HCT116 (cell line): Measurements from ENCODE around the gene DENND5B. TPM values are rescaled to one million over a fixed set of nuclear protein-coding genes. Genes with fewer than 3 reads are reported as not detected.

ENCODE experiments used
- ATAC-seq: fragments of 200-7000 bp; cut with Tn5 transposase; 2 replicates; pipeline ENCODE4 v1.9.1; 2020; ENCODE audit warnings: mild to moderate bottlenecking, moderate library complexity
- BruUV-seq: library from RNA; stranded (reverse); fragments of 400-500 nt; replicated peaks from 2 replicates; lab custom pipeline; 2021; lab: Mats Ljungman, UMichigan
- CTCF ChIA-PET: fragments of 300-600 bp; sonication (Branson Sonifier 250); formaldehyde crosslinking; loops from one replicate; lab custom pipeline; 2021; ENCODE audit warnings: antibody characterized with exemption; lab: Charles Lee
- POLR2A ChIA-PET: fragments of 300-600, 350-600 bp; sonication (Branson Sonifier 250); formaldehyde crosslinking; loops from one replicate; lab custom pipeline; 2021; ENCODE audit warnings: antibody characterized with exemption; lab: Charles Lee
- RAD21 ChIA-PET, 2 experiments: fragments of 300-600 bp; sonication (Branson Sonifier 250); formaldehyde crosslinking; loops; one replicate each; lab custom pipeline; 2023; ENCODE audit warnings: low total read pairs in 2 of 2; ENCODE audit not compliant: uncharacterized antibody in 2 of 2, unreplicated experiment in 2 of 2, low non-redundant PET in 1 of 2; lab: Charles Lee
- DNase-seq: peaks from one replicate; pipeline ENCODE4 v3.0.0-alpha.2; 2010; ENCODE audit warnings: low read depth, low spot score
- H2AFZ ChIP-seq: fragments of 200-600 bp; shearing (Covaris generic), sonication (generic); 2 replicates; pipeline ENCODE4 v1.6.1; 2017; ENCODE audit warnings: low read depth, mixed run types, mixed read lengths, antibody characterized with exemption, low read length; ENCODE audit not compliant: poor library complexity, severe bottlenecking
- H3K27ac ChIP-seq: 2 replicates; pipeline ENCODE4 v1.5.1; 2012; ENCODE audit warnings: low read depth, low read length
- H3K27me3 ChIP-seq: fragments of 200-600 bp; sonication (generic); 2 replicates; pipeline ENCODE4 v1.6.1; 2016; ENCODE audit warnings: mixed run types, low read length, mixed read lengths; ENCODE audit not compliant: insufficient read depth
- H3K36me3 ChIP-seq, 2 experiments: fragments of 200-500 bp in 1 of 2; fragments of 200-600 bp in 1 of 2; sonication (Bioruptor generic) in 1 of 2; sonication (generic) in 1 of 2; 2 replicates each; pipeline versions ENCODE4 v1.5.1 to v1.6.1; 2014 to 2016; ENCODE audit warnings: low read length in 2 of 2, inconsistent platforms in 1 of 2, mixed read lengths in 1 of 2, mixed run types in 1 of 2; ENCODE audit not compliant: insufficient read depth in 2 of 2, control insufficient read depth in 1 of 2
- H3K4me1 ChIP-seq, 2 experiments: fragments of 200-600 bp in 1 of 2; sonication (generic) in 1 of 2; 2 replicates each; pipeline versions ENCODE4 v1.5.1 to v1.6.1; 2012 to 2017; ENCODE audit warnings: low read length in 2 of 2, inconsistent platforms in 1 of 2, mild to moderate bottlenecking in 1 of 2, mixed read lengths in 1 of 2, mixed run types in 1 of 2, moderate library complexity in 1 of 2; ENCODE audit not compliant: insufficient read depth in 2 of 2, control insufficient read depth in 1 of 2
- H3K4me2 ChIP-seq: fragments of 200-600 bp; sonication (generic); 2 replicates; pipeline ENCODE4 v1.6.1; 2017; ENCODE audit warnings: mixed run types, low read length, mixed read lengths
- H3K4me3 ChIP-seq, 2 experiments: fragments of 200-600 bp in 1 of 2; sonication (generic) in 1 of 2; replicated peaks in 1 of 2; 2 replicates each; pipeline ENCODE4 v1.5.1; 2011 to 2016; ENCODE audit warnings: low read length in 2 of 2, control low read depth in 1 of 2, low read depth in 1 of 2, mild to moderate bottlenecking in 1 of 2, mixed read lengths in 1 of 2, mixed run types in 1 of 2
- H3K79me2 ChIP-seq: fragments of 200-600 bp; sonication (generic); 2 replicates; pipeline ENCODE4 v1.6.1; 2017; ENCODE audit warnings: mild to moderate bottlenecking, mixed run types, low read length, moderate library complexity, mixed read lengths; ENCODE audit not compliant: insufficient read depth
- H3K9ac ChIP-seq: fragments of 200-600 bp; sonication (generic); 2 replicates; pipeline ENCODE4 v1.6.1; 2016; ENCODE audit warnings: low read length, mixed read lengths
- H3K9me2 ChIP-seq: fragments of 200-600 bp; sonication (generic), shearing (Covaris generic); 2 replicates; pipeline ENCODE4 v1.6.1; 2017; ENCODE audit warnings: mixed run types, mild to moderate bottlenecking, moderate library complexity; ENCODE audit not compliant: insufficient read depth
- H3K9me3 ChIP-seq, 2 experiments: fragments of 200-500 bp in 1 of 2; fragments of 200-600 bp in 1 of 2; sonication (Bioruptor generic) in 1 of 2; sonication (generic) in 1 of 2; 2 replicates each; pipeline ENCODE4 v1.6.1; 2014 to 2017; ENCODE audit warnings: low read length in 2 of 2, mixed read lengths in 2 of 2, inconsistent platforms in 1 of 2, low read depth in 1 of 2, mild to moderate bottlenecking in 1 of 2, mixed run types in 1 of 2, moderate library complexity in 1 of 2; ENCODE audit not compliant: control insufficient read depth in 1 of 2, insufficient read depth in 1 of 2
- H4K20me1 ChIP-seq: fragments of 200-600 bp; sonication (generic), shearing (Covaris generic); 2 replicates; pipeline ENCODE4 v1.6.1; 2017; ENCODE audit warnings: mixed run types, mild to moderate bottlenecking, moderate library complexity; ENCODE audit not compliant: insufficient read depth
- CBX3 ChIP-seq: IDR thresholded peaks from 2 replicates; pipeline ENCODE4 v1.6.1; 2012; ENCODE audit warnings: low read depth
- EGR1 ChIP-seq: IDR thresholded peaks from 2 replicates; pipeline ENCODE4 v1.6.1; 2012; ENCODE audit warnings: low read depth
- ELF1 ChIP-seq: IDR thresholded peaks from 2 replicates; pipeline ENCODE4 v1.6.1; 2012; ENCODE audit warnings: low read depth, borderline replicate concordance
- EZH2 ChIP-seq: fragments of 200-600 bp; sonication (generic); IDR thresholded peaks from 2 replicates; pipeline ENCODE4 v1.6.1; 2017; ENCODE audit warnings: antibody characterized with exemption, mixed run types
- EZH2phosphoT487 ChIP-seq: fragments of 200-600 bp; IDR thresholded peaks from 2 replicates; pipeline ENCODE4 v1.6.1; 2018; ENCODE audit warnings: antibody characterized with exemption, borderline replicate concordance
- POLR2A ChIP-seq: IDR thresholded peaks from 2 replicates; pipeline ENCODE4 v1.7.0; 2011; ENCODE audit warnings: borderline replicate concordance; ENCODE audit not compliant: insufficient read depth, insufficient read length; ENCODE audit errors: extremely low read depth
- POLR2AphosphoS5 ChIP-seq: IDR thresholded peaks from 2 replicates; pipeline ENCODE4 v1.6.1; 2011; ENCODE audit warnings: mild to moderate bottlenecking, low read depth, low read length, moderate library complexity
- SIN3A ChIP-seq: IDR thresholded peaks from 2 replicates; pipeline ENCODE4 v1.6.1; 2012; ENCODE audit warnings: low read depth
- SP1 ChIP-seq: IDR thresholded peaks from 2 replicates; pipeline ENCODE4 v1.6.1; 2012; ENCODE audit warnings: low read depth
- SRF ChIP-seq: IDR thresholded peaks from 2 replicates; pipeline ENCODE4 v1.6.1; 2012; ENCODE audit warnings: low read depth
- TCF7L2 ChIP-seq: IDR thresholded peaks from 2 replicates; pipeline ENCODE4 v1.7.0; 2011; ENCODE audit warnings: borderline replicate concordance, inconsistent platforms; ENCODE audit not compliant: insufficient read depth, insufficient read length; ENCODE audit errors: extremely low read depth
- YY1 ChIP-seq: IDR thresholded peaks from 2 replicates; pipeline ENCODE4 v1.6.1; 2011; ENCODE audit warnings: low read length, low read depth, moderate library complexity, mild to moderate bottlenecking; ENCODE audit not compliant: insufficient replicate concordance; ENCODE audit errors: extremely low read depth
- ZFX ChIP-seq: fragments of 450-650 bp; IDR thresholded peaks from 2 replicates; pipeline ENCODE4 v1.6.1; 2017
- ZNF274 ChIP-seq: fragments of 200-500 bp; sonication (Bioruptor generic); IDR thresholded peaks from 2 replicates; pipeline ENCODE4 v1.6.1; 2014; ENCODE audit warnings: mild to moderate bottlenecking, low read depth, low read length, inconsistent platforms
- intact Hi-C: fragments of 100-400 bp; cut with micrococcal nuclease; formaldehyde crosslinking; loops from 2 replicates; pipeline ENCODE4 v1.10.0; 2022
- total RNA-seq: library from RNA; stranded (reverse); gene quantifications from one replicate; pipeline ENCODE4 v1.2.1, GENCODE V29; 2021; ENCODE audit not compliant: unreplicated experiment
- TF ChIP-seq, protein P1 (sequence below): IDR thresholded peaks from 2 replicates; pipeline ENCODE4 v1.6.1; 2011; ENCODE audit warnings: mild to moderate bottlenecking, low read length, moderate library complexity; ENCODE audit not compliant: insufficient replicate concordance; ENCODE audit errors: extremely low read depth
- TF ChIP-seq, protein P2 (sequence below): IDR thresholded peaks from 2 replicates; pipeline ENCODE4 v1.6.1; 2012; ENCODE audit warnings: low read depth
- TF ChIP-seq, protein P3 (sequence below), 3 experiments: fragments of 200-600 bp in 1 of 3; sonication (generic) in 1 of 3; IDR thresholded peaks in 2 of 3; conservative IDR thresholded peaks in 1 of 3; 2 replicates each; pipeline ENCODE4 v1.5.1; 2012 to 2017; ENCODE audit warnings: low read depth in 2 of 3, low read length in 2 of 3, antibody characterized with exemption in 1 of 3, borderline replicate concordance in 1 of 3, control low read depth in 1 of 3, mild to moderate bottlenecking in 1 of 3, mixed read lengths in 1 of 3, mixed run types in 1 of 3, moderate library complexity in 1 of 3; ENCODE audit not compliant: insufficient read depth in 1 of 3
- TF ChIP-seq, protein P4 (sequence below): IDR thresholded peaks from 2 replicates; pipeline ENCODE4 v1.6.1; 2012

Gene DENND5B
- total RNA-seq, 1 experiment from 2014 or later = 19.2 TPM

DNA sequence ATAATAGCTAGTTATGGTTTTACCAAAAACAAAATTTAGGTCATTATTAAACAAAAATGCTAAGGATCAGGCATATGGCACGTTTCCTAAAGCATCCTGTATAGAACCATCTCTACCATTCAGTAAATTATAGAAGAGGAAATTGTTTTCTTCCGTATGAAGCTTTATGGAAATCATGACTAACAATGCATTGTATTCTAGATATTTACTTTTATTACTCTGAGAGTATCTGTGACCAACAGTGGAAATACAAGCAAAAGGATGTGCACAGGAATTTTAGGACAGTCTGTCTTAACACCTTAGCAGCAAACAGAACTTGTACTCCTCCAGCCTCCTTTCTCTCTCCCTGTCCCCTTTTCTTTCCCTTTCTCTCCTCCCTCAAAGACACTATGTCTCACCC is 7.1 kb downstream of the DENND5B start:
- ChIA-PET CTCF (no interaction called here), RAD21 (no interaction called here), POLR2A (no interaction called here)
- no peaks in the 10 kb centered on the region for H3K36me3 ChIP-seq
- H3K4me3 ChIP-seq = no peak overlapping the region
- intact Hi-C loops = no loop called here
- no peaks in the 10 kb centered on the region for H3K9me3 ChIP-seq
- no peaks in the 10 kb centered on the region for H3K9me2 ChIP-seq
- DNase-seq (no peak), ATAC-seq (no peak)
- no peaks in the 10 kb centered on the region for H4K20me1 ChIP-seq
- H3K27me3 ChIP-seq = no peaks in the 10 kb centered on the region
- H3K27ac ChIP-seq = no peak overlapping the region
- BruUV-seq = no TSS peak
- H3K79me2 ChIP-seq = peaks cover 82% of the 10 kb centered on the region
- H3K4me1 ChIP-seq = peaks cover 27% of the 10 kb centered on the region in 2 experiments
- H2AFZ ChIP-seq = no peak overlapping the region
- TF ChIP-seq TCF7L2 (no peak), SIN3A (no peak), CBX3 (no peak), SRF (no peak), POLR2A (no peak), EZH2phosphoT487 (no peak), ZNF274 (no peak), YY1 (no peak), POLR2AphosphoS5 (no peak), EZH2 (no peak), EGR1 (no peak), SP1 (no peak), ZFX (no peak), ELF1 (no peak)
- TF ChIP-seq, protein P1, sequence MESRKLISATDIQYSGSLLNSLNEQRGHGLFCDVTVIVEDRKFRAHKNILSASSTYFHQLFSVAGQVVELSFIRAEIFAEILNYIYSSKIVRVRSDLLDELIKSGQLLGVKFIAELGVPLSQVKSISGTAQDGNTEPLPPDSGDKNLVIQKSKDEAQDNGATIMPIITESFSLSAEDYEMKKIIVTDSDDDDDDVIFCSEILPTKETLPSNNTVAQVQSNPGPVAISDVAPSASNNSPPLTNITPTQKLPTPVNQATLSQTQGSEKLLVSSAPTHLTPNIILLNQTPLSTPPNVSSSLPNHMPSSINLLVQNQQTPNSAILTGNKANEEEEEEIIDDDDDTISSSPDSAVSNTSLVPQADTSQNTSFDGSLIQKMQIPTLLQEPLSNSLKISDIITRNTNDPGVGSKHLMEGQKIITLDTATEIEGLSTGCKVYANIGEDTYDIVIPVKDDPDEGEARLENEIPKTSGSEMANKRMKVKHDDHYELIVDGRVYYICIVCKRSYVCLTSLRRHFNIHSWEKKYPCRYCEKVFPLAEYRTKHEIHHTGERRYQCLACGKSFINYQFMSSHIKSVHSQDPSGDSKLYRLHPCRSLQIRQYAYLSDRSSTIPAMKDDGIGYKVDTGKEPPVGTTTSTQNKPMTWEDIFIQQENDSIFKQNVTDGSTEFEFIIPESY = no peak
- TF ChIP-seq, protein P2, sequence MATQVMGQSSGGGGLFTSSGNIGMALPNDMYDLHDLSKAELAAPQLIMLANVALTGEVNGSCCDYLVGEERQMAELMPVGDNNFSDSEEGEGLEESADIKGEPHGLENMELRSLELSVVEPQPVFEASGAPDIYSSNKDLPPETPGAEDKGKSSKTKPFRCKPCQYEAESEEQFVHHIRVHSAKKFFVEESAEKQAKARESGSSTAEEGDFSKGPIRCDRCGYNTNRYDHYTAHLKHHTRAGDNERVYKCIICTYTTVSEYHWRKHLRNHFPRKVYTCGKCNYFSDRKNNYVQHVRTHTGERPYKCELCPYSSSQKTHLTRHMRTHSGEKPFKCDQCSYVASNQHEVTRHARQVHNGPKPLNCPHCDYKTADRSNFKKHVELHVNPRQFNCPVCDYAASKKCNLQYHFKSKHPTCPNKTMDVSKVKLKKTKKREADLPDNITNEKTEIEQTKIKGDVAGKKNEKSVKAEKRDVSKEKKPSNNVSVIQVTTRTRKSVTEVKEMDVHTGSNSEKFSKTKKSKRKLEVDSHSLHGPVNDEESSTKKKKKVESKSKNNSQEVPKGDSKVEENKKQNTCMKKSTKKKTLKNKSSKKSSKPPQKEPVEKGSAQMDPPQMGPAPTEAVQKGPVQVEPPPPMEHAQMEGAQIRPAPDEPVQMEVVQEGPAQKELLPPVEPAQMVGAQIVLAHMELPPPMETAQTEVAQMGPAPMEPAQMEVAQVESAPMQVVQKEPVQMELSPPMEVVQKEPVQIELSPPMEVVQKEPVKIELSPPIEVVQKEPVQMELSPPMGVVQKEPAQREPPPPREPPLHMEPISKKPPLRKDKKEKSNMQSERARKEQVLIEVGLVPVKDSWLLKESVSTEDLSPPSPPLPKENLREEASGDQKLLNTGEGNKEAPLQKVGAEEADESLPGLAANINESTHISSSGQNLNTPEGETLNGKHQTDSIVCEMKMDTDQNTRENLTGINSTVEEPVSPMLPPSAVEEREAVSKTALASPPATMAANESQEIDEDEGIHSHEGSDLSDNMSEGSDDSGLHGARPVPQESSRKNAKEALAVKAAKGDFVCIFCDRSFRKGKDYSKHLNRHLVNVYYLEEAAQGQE = no peak
- TF ChIP-seq, protein P3, sequence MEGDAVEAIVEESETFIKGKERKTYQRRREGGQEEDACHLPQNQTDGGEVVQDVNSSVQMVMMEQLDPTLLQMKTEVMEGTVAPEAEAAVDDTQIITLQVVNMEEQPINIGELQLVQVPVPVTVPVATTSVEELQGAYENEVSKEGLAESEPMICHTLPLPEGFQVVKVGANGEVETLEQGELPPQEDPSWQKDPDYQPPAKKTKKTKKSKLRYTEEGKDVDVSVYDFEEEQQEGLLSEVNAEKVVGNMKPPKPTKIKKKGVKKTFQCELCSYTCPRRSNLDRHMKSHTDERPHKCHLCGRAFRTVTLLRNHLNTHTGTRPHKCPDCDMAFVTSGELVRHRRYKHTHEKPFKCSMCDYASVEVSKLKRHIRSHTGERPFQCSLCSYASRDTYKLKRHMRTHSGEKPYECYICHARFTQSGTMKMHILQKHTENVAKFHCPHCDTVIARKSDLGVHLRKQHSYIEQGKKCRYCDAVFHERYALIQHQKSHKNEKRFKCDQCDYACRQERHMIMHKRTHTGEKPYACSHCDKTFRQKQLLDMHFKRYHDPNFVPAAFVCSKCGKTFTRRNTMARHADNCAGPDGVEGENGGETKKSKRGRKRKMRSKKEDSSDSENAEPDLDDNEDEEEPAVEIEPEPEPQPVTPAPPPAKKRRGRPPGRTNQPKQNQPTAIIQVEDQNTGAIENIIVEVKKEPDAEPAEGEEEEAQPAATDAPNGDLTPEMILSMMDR (IDR thresholded peaks at IDR 0.05 in 2 of 3, conservative IDR thresholded peaks at IDR 0.05 in 1 of 3; ENCODE audit: borderline replicate concordance in 1 of 3, insufficient read depth in 1 of 3, low read depth in 2 of 3, low read length in 2 of 3) = no peak
- TF ChIP-seq, protein P4, sequence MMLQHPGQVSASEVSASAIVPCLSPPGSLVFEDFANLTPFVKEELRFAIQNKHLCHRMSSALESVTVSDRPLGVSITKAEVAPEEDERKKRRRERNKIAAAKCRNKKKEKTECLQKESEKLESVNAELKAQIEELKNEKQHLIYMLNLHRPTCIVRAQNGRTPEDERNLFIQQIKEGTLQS = no peak
- H3K9ac ChIP-seq = no peak overlapping the region
- no peak overlapping the region for H3K4me2 ChIP-seq
